Transverse colon (tissue), 4 donors: ENCODE results near the gene FADS6. TPM values are rescaled to one million over a fixed set of nuclear protein-coding genes. Genes with fewer than 3 reads are reported as not detected.

Source experiments
- DNase-seq: peaks from one replicate; pipeline ENCODE4 v3.0.0-alpha.2; 2019
- H3K27ac ChIP-seq, 4 donors: fragments of 200-600 bp; sonication (generic); 2 replicates each; pipeline ENCODE4 v1.5.1; 2016 to 2018; ENCODE audit warnings: inconsistent platforms in 4 of 4
- H3K27me3 ChIP-seq: fragments of 200-600 bp; sonication (generic); 2 replicates; pipeline ENCODE4 v1.5.1; 2017; ENCODE audit warnings: inconsistent platforms
- H3K36me3 ChIP-seq, 4 donors: fragments of 200-600 bp; sonication (generic); 2 replicates each; pipeline ENCODE4 v1.5.1; 2017 to 2019; ENCODE audit warnings: inconsistent platforms in 4 of 4
- H3K4me1 ChIP-seq, 4 donors: fragments of 200-600 bp; sonication (generic); 2 replicates each; pipeline ENCODE4 v1.5.1; 2017 to 2020; ENCODE audit warnings: inconsistent platforms in 4 of 4
- H3K4me3 ChIP-seq, 4 donors: fragments of 200-600 bp; sonication (generic); 1 replicate in 1 of 4; 2 replicates in 3 of 4; pipeline versions ENCODE4 v1.5.1 to v1.6.1; 2017 to 2019; ENCODE audit warnings: inconsistent platforms in 4 of 4
- H3K9me3 ChIP-seq, 2 donors: fragments of 200-600 bp; sonication (generic); 2 replicates each; pipeline ENCODE4 v1.5.1; 2017 to 2019; ENCODE audit warnings: inconsistent platforms in 2 of 2
- CTCF ChIP-seq, 5 experiments: fragments of 200-600 bp in 3 of 5; fragments of 450-650 bp in 2 of 5; sonication (generic) in 3 of 5; IDR thresholded peaks; 1 replicate in 2 of 5; 2 replicates in 3 of 5; pipeline ENCODE4 v1.5.1; 2016 to 2017; ENCODE audit warnings: antibody characterized with exemption in 5 of 5, inconsistent platforms in 3 of 5, mild to moderate bottlenecking in 2 of 5, moderate library complexity in 1 of 5
- EP300 ChIP-seq: sonication (generic); formaldehyde crosslinking; IDR thresholded peaks from one replicate; pipeline ENCODE4 v1.6.1; 2017; ENCODE audit warnings: antibody characterized with exemption, low read depth
- POLR2A ChIP-seq: fragments of 450-650 bp; IDR thresholded peaks from one replicate; pipeline ENCODE4 v1.6.1; 2016; ENCODE audit warnings: antibody characterized with exemption, mild to moderate bottlenecking, moderate library complexity
- POLR2AphosphoS5 ChIP-seq, 3 donors: sonication (generic); formaldehyde crosslinking; IDR thresholded peaks; one replicate each; pipeline ENCODE4 v1.6.1; 2016; ENCODE audit warnings: antibody characterized with exemption in 3 of 3
- WGBS, 2 donors: methylation state at CpG; one replicate each; pipeline ENCODE4 v1.1.5; 2018; ENCODE audit warnings: low coverage in 1 of 2; 5-methylcytosine and 5-hydroxymethylcytosine counted together
- in situ Hi-C, 4 donors: fragments of 200-750 bp; cut with MboI; loops; one replicate each; pipeline versions ENCODE4 v1.15.0 to v1.15.1; 2017; ENCODE audit warnings: low sequenced_read_pairs in 3 of 4, low pct_ligation_motif_present in 1 of 4, low pct_unique_long_range_greater_than_20kb in 1 of 4
- intact Hi-C: fragments of 100-400 bp; cut with DNase I; formaldehyde crosslinking; loops from one replicate; pipeline ENCODE4 v1.15.1; 2023; ENCODE audit warnings: low total_unique reads
- total RNA-seq, 4 donors: library from RNA; depleted of rRNA; stranded (reverse); fragments of >200 nt; gene quantifications; one replicate each; pipeline ENCODE4 v1.1.0, GENCODE V29; 2016

Gene FADS6
- total RNA-seq, 4 donors from 2014 or later: 0.64 to 25.8 (median 3.7) TPM; not detected in 1

GRCh38 chr17:74873037-74873873, 20.2 kb downstream of the FADS6 start:
- Histone ChIP-seq H3K4me3 (peak overlapping the region; percentile 49 to 73 (median 62)), H3K36me3 (no peaks in the 10 kb centered on the region), H3K27me3 (no peaks in the 10 kb centered on the region), H3K4me1 (peaks cover 2 to 24% (median 19%) of the 10 kb centered on the region in 4 donors), H3K27ac (peak overlapping the region; percentile 88 to 94 (median 92)), H3K9me3 (no peaks in the 10 kb centered on the region)
- in situ Hi-C loops: loop anchor here in 2 of 4 donors (25.0 kb wide), 1 partner anchor 136 kb away; the partner anchor contains the start of genes NHERF1 (in 2 of the 2) and RAB37 (in 2 of the 2)
- no peak for TF ChIP-seq EP300
- no peak for TF ChIP-seq CTCF (IDR thresholded peaks at IDR 0.05)
- TF ChIP-seq POLR2AphosphoS5 (IDR thresholded peaks at IDR 0.05): peak; percentile 95 to 99 (median 98)
- peak; percentile 97 for TF ChIP-seq POLR2A
- intact Hi-C loops: no loop called here
- peak; percentile 100 for DNase-seq
- 1% methylated on average over 47 of the region's 55 CpGs; no CpG with 5 or more reads in 1 of the 2 donors for WGBS, 2 donors

- DNase-seq: no peak
- TF ChIP-seq EP300 (no peak), POLR2AphosphoS5 (IDR thresholded peaks at IDR 0.05) (peak; percentile 92 to 95 (median 93)), POLR2A (peak; percentile 32), CTCF (IDR thresholded peaks at IDR 0.05) (peak in 1 of 5 experiments; percentile 16)
- no peaks in the 10 kb centered on the region for H3K27me3 ChIP-seq
- intact Hi-C loops (no loop called here), in situ Hi-C loops (loop anchor here in 2 of 4 donors (25.0 kb wide), 1 partner anchor 135 kb away; the partner anchor contains the start of genes NHERF1 (in 2 of the 2) and RAB37 (in 2 of the 2))
- H3K4me1 ChIP-seq: peaks cover 2 to 18% (median 12%) of the 10 kb centered on the region in 4 donors
- peak within 1 kb of the TSS; percentile 61 to 82 (median 68) for H3K4me3 ChIP-seq
- H3K9me3 ChIP-seq: no peaks in the 10 kb centered on the region
- H3K36me3 ChIP-seq: no peaks in the 10 kb centered on the region
- peak within 1 kb of the TSS; percentile 88 to 94 (median 92) for H3K27ac ChIP-seq
- 9 to 11% methylated on average over 15 to 33 of the region's 38 CpGs for WGBS, 2 donors
These were observed 21.0 kb downstream of the FADS6 start, which contains the start of gene FDXR for GRCh38 chr17:74872313-74873036. TSS of gene FDXR (minus strand) at chr17:74872994. CDS start at chr17:74872944, 50 bp downstream.

- Histone ChIP-seq H3K36me3 (no peaks in the 10 kb centered on the region), H3K4me3 (no peak overlapping the region), H3K27me3 (no peaks in the 10 kb centered on the region), H3K4me1 (peaks cover 2 to 18% (median 12%) of the 10 kb centered on the region in 4 donors), H3K9me3 (no peaks in the 10 kb centered on the region), H3K27ac (no peak overlapping the region)
- intact Hi-C loops: no loop called here
- DNase-seq: no peak
- no peak for TF ChIP-seq POLR2AphosphoS5 (IDR thresholded peaks at IDR 0.05)
- no peak for TF ChIP-seq POLR2A
- TF ChIP-seq EP300: no peak
- TF ChIP-seq CTCF (IDR thresholded peaks at IDR 0.05): no peak
- WGBS, 2 donors: 83% methylated on average over 11 of the region's 11 CpGs; no CpG with 5 or more reads in 1 of the 2 donors
- in situ Hi-C loops: loop anchor here in 2 of 4 donors (25.0 kb wide), 1 partner anchor 134 kb away; the partner anchor contains the start of genes NHERF1 (in 2 of the 2) and RAB37 (in 2 of the 2)
These were observed 21.9 kb downstream of the FADS6 start for GRCh38 chr17:74871356-74872076.
